Endometrium (tissue), 2 donors: ENCODE results near the gene NT5C3B.
"Not testable (repeated sequence)": the region's sequence is repeated elsewhere in the genome, so short reads cannot be mapped to it uniquely, and the experiment has no call there.

ENCODE experiments used
- FAIRE-seq: peaks from 2 replicates; lab custom pipeline; 2012; peaks lifted over from hg19 to GRCh38; lab: Jason Lieb, UNC
- donor health status: control.
- donor health status: control.

Gene NT5C3B

DNA sequence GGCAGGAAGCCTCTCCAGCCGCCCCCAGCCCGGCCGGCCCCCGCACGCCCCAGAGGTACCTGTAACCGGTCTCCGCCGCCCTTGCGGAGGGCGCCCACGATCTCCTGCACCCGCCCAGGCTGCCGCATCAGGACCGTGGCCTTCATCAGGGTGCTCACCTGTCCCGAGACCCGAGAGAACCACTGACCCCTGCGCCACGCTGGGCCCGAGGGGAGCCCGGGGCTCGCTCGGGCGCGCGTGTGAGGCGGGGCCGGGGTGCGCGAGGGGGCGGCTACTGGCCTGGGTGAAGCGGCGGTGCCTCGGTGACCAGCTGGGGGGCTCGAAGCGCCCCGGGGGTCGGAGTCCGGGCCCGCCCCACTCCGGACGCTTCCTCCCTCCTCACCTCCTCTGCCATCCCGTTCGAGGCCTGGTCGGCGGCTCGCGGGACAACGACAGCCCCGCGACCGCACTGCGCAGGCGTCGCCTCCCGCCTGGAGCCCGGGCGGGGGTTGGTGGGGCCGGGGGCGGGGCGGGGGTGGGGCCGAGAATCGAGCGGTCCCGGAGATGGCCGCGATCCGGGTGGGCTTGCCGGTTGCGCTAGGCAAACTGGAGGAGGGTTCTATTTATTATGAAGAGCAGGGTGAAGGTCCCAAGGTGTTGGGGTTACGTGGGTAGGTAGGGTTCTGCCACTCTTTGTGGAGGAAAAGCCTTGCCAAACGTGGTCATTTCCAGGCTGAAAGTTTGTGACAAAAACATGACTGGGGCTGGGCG is at the start of gene NT5C3B:
Gene NT5C3B (minus strand): TSS at position 433 of the 750 bp plus-strand sequence. CDS start 39 bp downstream, at position 394.
- FAIRE-seq = no peak

DNA sequence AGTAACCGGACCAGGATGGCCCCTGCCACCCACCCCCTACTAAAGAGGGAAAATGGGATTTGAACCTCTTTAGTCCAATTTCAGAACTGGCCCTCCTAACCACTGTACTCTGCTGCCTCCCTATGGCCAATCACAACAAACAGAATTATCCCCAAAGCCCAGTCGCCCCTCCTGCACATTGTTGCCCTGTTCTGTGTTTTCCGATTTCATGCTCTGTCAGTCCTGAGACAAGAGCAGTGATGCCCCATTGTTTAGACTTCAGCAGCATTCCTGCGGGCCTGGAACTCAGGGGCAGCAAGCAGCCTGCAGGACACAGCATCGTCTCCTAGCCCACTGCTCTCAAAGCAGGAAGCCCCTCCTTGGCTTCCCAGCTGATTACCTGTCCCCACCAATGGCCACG is 49.7 kb upstream of the NT5C3B start:
- no peak for FAIRE-seq

- no peak for FAIRE-seq
Measured at GRCh38 chr17:41882756-41883155, 46.7 kb upstream of the NT5C3B start.

DNA sequence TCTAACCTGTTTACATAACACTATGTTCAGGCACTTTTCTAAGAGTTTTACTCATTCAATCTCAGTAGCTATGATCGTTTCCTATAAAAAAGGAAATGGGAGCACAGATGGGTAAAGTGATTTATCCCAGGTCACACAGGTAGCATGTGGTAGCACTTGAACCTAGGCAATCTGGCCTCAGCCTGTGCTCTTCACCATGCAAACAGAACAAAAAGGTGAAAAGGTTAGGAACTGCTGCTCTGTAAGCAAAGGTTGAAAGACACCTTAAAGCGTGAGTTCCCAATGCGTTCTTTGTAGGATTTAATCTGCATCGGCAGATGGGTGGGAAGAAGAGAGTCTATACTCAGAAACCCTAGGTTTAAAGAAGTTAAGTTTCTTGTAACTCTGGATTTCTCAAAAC is 44.1 kb upstream of the NT5C3B start:
- FAIRE-seq = no peak

DNA sequence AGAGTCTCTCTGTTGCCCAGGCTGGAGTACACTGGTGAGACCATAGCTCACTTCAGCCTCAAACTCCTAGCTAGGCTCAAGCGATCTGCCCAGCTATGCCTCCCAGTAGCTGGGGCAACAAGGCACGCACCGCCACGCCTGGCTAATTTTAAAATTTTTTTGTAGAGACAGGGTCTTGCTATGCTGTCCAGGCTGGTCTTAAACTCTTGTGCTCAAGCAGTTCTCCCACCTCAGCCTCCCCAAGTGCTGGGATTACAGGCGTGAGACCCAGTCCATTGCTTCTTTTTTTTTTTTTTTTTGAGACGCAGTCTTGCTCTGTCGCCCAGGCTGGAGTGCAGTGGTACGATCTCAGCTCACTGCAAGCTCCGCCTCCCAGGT is 38.2 kb upstream of the NT5C3B start:
- not testable (repeated sequence) for FAIRE-seq

DNA sequence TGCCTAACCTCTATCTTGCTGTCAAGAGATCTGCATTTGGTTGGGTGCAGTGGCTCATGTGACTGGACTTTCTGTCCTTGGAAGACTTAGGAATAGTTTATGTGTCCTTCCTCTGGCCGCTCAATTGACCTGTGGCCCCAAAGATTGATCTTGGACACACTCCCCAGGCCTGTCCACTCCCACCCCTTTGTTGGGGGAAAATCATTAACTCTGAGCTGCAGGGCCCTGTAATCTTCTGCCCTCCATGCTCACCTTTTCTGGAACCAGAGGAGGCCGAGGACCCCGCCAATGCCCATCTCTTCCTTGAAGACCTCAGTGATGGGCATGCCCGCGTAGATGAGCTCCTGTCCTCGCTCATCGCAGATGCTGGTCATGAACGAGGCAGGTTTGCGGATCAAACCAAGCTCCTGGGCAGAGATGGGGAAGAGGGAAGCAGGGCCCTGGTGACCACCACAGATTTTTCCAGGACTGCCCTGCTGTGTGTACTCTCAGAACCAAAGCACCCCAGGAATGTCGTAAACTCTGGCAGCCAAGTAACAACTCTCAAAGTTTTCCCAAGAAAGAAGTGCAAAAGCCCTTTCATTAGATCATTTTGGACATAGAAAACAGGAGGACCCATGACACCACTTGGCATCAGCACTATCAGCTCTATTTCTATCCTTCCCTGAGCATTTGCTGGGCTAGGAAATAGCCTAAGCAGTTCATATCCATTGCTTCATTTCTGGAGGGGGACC is 37.7 kb upstream of the NT5C3B start:
- FAIRE-seq = no peak

DNA sequence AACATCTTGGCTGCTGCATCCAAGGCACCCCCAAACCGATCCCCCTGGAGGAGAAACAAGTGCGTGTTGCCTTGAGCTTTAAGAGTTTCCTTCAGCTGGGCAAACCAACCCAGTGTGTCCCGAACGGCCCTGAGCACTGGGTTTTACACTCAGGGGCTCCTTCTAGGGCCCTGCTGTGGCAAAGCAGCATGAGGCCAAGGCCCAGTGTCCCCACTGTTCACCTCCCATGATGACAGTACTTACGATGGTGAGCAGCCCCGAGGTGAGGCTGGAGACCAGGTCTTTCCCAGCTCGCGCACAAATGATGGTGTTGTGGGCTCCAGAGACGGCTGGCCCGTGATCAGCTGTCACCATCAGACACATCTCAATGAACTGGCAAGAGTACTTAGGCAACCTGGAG is 35.8 kb upstream of the NT5C3B start:
- FAIRE-seq = no peak

- FAIRE-seq = no peak
Measured at GRCh38 chr17:41870627-41871026, 34.6 kb upstream of the NT5C3B start.

- FAIRE-seq = no peak
Measured at GRCh38 chr17:41870097-41870496, 34.1 kb upstream of the NT5C3B start.

DNA sequence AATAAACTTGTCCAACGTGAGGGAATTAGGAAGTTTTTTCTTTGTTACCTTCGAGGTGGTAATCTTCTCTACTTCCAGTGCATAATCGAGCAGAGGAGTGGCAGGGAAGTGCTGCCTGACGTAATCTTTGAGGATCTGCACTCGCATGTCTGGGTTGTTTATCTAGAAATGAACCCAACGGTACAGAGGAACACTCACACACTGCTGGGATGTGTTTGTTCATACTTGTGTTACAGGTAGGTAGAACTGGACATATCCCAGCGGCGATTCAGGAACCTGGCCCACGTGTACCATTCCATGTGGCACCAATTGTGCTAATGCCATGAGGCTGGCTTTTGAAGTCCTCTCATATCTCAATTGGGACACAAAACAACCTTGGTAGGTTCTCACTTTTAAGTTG is 33.4 kb upstream of the NT5C3B start:
- no peak for FAIRE-seq

- FAIRE-seq = no peak
Measured at GRCh38 chr17:41868568-41868967, 32.5 kb upstream of the NT5C3B start.

GRCh38 chr17:41865596-41865893 is 29.5 kb upstream of the NT5C3B start:
- no peak for FAIRE-seq

DNA sequence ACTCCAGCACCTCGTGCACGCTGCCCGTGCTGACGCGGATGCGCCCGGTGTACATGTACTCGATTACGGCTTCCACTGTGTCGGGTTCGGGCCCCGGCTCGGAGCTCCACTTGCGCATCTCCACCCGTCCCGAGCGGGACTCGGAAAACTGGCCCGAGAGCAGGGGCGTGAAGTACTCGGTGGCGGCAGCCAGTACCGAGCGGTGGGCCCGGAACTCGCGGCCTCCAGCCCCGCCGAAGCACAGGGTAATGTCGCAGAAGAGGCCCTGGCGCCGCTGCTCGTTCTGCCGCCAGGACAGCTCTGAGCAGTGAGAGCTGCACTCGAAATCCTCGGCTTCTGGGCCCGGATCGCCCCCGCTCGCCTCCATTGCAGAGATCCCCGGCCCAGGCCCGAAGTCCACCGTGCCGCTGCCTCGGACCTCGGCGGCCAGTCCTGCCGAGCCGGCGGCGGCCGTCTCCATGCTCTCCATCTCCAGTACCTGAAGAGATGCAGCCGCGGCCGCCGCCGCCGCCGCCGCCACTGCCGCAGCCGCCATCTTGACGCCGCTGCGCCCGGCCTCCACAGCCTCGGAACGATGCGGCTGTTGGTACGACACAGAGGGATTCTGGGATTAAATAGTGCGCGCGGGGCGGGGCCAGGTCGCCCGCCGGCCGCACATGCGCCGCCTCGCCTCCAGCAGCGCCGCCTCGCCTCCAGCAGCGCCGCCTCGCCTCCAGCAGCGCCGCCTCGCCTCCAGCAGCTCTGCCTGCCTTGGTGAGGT is 29.0 kb upstream of the NT5C3B start, which contains the start of gene KLHL11:
Gene KLHL11 (minus strand): TSS at position 588 of the 760 bp plus-strand sequence. CDS start 53 bp downstream, at position 535.
- FAIRE-seq = no peak

DNA sequence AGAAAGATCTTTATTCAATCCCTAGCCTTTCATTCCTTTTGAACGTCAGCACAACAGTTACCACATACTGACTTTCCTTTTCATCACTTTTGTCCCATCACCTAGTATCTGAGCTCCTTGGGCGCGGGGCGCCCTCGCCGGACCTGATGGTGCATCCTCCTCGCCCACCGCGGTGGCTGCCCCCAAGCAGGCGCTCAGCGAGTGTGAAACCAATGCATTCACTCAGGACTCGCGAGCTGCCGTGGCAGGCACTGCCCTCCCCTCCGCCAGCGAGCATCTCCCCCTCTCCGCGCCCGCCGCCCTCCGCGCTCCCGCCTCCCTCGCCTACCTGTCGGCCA is 28.4 kb upstream of the NT5C3B start:
- FAIRE-seq = no peak

GRCh38 chr17:41863074-41863848 is 27.2 kb upstream of the NT5C3B start:
- no peak for FAIRE-seq

DNA sequence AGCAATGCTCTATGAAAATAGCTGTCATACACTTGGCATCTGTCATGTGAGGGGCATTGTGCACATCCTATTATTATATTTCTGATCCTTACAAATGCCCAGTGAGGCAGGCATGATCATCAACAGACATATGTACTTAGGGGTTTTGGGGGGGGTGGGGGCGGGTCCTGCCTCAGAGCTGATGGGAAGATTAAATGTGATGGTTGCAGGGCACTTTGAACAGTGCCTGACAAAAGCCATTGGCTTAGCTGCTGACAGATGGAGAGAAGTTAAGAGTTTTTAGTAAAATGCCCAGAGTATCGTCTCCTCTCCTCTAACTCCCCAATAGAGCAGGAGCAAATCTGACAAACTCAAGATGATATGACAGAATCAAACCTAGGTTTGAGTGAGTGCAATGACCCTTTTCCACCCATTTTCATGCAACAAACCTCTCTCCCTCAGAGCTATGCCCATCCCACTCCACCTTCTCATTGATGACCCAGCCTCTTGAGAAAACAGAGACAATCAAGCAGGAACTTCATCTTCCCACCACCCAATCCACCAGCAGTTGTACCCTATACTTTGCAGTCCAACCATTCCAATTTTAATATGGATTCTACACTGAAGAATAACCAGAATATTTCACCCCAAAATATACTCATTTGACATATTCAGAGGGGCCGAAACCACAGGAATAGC is 24.4 kb upstream of the NT5C3B start:
- no peak for FAIRE-seq

GRCh38 chr17:41851382-41851781 is 15.3 kb upstream of the NT5C3B start:
- not testable (repeated sequence) for FAIRE-seq

DNA sequence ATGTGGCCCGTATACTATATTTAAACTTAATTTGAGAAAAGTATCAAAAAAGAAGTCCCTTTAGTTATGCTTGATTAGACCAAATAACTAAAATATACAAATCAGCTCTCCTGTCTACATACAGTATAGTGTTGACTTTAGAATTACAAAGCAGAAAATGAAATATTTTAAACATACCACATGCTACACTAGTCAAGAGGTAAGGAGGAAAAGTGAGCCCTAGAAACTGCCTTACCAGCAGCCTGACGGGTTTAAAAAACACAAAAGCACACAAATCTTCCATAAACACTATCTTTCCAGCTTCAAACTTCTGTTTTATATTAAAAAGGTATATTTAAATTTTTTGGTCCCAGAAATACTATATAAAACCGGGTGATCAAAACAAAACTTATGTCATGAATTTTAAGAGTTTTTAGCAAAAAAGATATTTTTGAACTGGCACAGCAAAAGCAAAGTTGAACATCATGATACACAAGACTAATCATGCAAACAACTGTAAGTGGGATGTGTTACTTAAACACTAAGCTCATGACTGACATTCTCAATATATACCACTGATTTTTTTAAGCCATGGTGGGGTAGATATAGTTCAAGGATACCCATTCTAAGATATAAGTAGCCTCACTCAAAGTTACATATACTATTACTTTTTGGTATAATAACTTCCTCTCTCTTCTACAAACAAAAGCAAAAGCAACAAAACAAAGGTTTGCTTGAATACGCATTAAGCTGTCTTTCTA is 13.4 kb upstream of the NT5C3B start:
- no peak for FAIRE-seq

- no peak for FAIRE-seq
Measured at GRCh38 chr17:41848788-41849187, 12.8 kb upstream of the NT5C3B start.

GRCh38 chr17:41844971-41845370 is 8.9 kb upstream of the NT5C3B start:
- no peak for FAIRE-seq

DNA sequence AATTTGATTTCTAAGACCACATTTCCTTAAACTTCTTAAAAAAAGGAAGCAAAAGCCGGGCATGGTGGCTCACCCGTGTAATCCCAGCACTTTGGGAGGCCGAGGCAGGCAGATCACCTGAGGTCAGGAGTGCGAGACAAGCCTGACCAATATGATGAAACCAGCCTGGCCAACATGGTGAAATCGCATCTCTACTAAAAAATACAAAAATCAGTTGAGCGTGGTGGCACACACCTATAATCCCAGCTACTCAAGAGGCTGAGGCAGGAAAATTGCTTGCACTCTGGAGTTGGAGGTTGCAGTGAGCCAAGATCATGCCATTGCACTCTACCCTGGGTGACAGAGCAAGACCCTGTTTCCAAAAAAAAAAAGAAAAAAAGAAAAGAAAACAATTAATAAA is 4.7 kb upstream of the NT5C3B start:
- FAIRE-seq = not testable (repeated sequence)
